Right lobe of liver (tissue), 6 donors: ENCODE results near the gene BCAP29. TPM values are rescaled to one million over a fixed set of nuclear protein-coding genes. Genes with fewer than 3 reads are reported as not detected.

ENCODE experiments used
- ATAC-seq, 4 donors: fragments of 200-7000 bp; cut with Tn5 transposase; one replicate each; pipeline ENCODE4 v1.9.1; 2020; ENCODE audit warnings: mild to moderate bottlenecking in 4 of 4, moderate library complexity in 4 of 4
- DNase-seq, 3 donors: peaks; one replicate each; pipeline ENCODE4 v3.0.0-alpha.2; 2020
- H3K27ac ChIP-seq, 3 donors: fragments of 200-600 bp; one replicate each; pipeline ENCODE4 v1.8.0; 2022
- H3K27me3 ChIP-seq, 2 donors: fragments of 200-600 bp; one replicate each; pipeline ENCODE4 v1.8.0; 2022
- H3K36me3 ChIP-seq, 4 donors: fragments of 200-600 bp; sonication (generic) in 1 of 4; one replicate each; pipeline versions ENCODE4 v1.5.1 to v1.8.0; 2017 to 2022; ENCODE audit warnings: control low read depth in 1 of 4
- H3K4me1 ChIP-seq, 4 donors: fragments of 200-600 bp; sonication (generic) in 1 of 4; one replicate each; pipeline versions ENCODE4 v1.5.1 to v1.8.0; 2017 to 2022; ENCODE audit warnings: control low read depth in 1 of 4
- H3K4me3 ChIP-seq, 3 donors: fragments of 200-600 bp; one replicate each; pipeline ENCODE4 v1.8.0; 2022
- H3K9me3 ChIP-seq, 4 donors: fragments of 200-600 bp; sonication (generic) in 1 of 4; one replicate each; pipeline versions ENCODE4 v1.5.1 to v1.8.0; 2017 to 2022; ENCODE audit warnings: control low read depth in 1 of 4
- CTCF ChIP-seq, 4 donors: fragments of 200-600 bp in 3 of 4; fragments of 450-650 bp in 1 of 4; IDR thresholded peaks; one replicate each; pipeline versions ENCODE4 v1.5.1 to v1.8.0; 2016 to 2022; ENCODE audit warnings: antibody characterized with exemption in 4 of 4, mild to moderate bottlenecking in 2 of 4
- POLR2A ChIP-seq: fragments of 450-650 bp; IDR thresholded peaks from one replicate; pipeline ENCODE4 v1.6.1; 2017; ENCODE audit warnings: antibody characterized with exemption, mild to moderate bottlenecking
- WGBS: methylation state at CpG from one replicate; pipeline ENCODE4 v1.1.6; 2018; ENCODE audit warnings: low coverage, low lambda C conversion rate; ENCODE audit not compliant: insufficient coverage; ENCODE audit errors: missing lambda C conversion rate; 5-methylcytosine and 5-hydroxymethylcytosine counted together
- intact Hi-C, 2 donors: fragments of 100-400 bp; cut with DNase I; formaldehyde crosslinking; loops; one replicate each; pipeline versions ENCODE4 v1.11.2 to v1.14.1; 2022
- total RNA-seq, 6 experiments: library from RNA; depleted of rRNA in 2 of 6; stranded (reverse); fragments of >200 nt in 2 of 6; fragmentation: NEBNext Ultra II Directional in 3 of 6; extraction: Animal tissue kit (Norgen Biotek cat#: 25700) in 3 of 6; gene quantifications; one replicate each; pipeline versions ENCODE4 v1.1.0 to v1.2.4, GENCODE V29; 2016 to 2023
- donor health status: DM: no; HTN: yes; CAD: no.
- donor health status: DM: no; HTN: no; CAD: no.
- donor health status: DM: no; HTN: no; CAD: no.
- donor health status: DM: no; HTN: yes; CAD: no.
- donor health status: DM: no; HTN: yes; CAD: no.

BCAP29 gene
- total RNA-seq, 6 experiments from 2014 or later = 26.2 to 59.5 (median 31.0) TPM

GRCh38 chr7:107579554-107579884 lies 527 bp upstream of the BCAP29 start:
- Histone ChIP-seq H3K36me3 (no peaks in the 10 kb centered on the region), H3K27ac (peak overlapping the region; percentile 84 to 87 (median 85)), H3K4me1 (peaks cover 0 to 16% (median 0%) of the 10 kb centered on the region in 4 donors), H3K9me3 (no peaks in the 10 kb centered on the region), H3K27me3 (no peaks in the 10 kb centered on the region), H3K4me3 (peak overlapping the region; percentile 49 to 71 (median 65))
- DNase-seq (peak in 1 of 3 donors; percentile 23), ATAC-seq (peak; percentile 4 to 36 (median 34))
- 5% methylated on average over 9 of the region's 9 CpGs for WGBS
- intact Hi-C loops = no loop called here
- TF ChIP-seq CTCF (IDR thresholded peaks at IDR 0.05) = no peak
- TF ChIP-seq POLR2A = no peak

DNA sequence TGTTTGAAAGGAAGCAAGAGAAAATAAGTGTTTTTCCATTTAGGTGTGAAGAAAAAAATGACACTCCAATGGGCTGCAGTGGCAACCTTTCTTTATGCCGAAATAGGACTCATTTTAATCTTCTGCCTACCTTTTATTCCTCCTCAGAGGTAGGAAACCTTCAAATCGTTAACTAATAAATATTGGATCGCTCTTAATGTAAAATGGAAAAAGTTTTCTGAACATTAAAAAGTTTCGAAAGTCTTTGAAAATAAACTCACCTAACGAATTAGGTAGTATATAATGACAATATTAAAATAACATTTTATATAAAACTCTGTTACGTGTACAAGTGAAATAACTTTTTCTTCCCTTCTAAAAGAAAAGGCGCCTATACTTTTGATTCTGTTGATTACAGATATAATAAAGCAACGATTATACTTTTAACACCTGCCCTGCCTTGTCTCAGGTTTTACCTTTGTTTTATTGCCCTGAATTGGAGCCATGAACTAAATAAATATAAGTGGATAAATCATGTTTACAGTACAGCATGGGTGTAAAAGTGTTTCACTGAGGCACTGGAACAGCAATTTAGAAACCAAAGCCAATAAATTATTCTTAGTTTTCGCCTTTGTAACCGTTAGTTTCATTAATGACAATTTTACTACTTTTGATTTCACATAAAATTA lies 804 bp downstream of the BCAP29 start:
- Histone ChIP-seq H3K9me3 (no peaks in the 10 kb centered on the region), H3K4me3 (peak overlapping the region; percentile 49 to 71 (median 65)), H3K27ac (peak overlapping the region; percentile 84 to 87 (median 85)), H3K4me1 (peaks cover 0 to 16% (median 0%) of the 10 kb centered on the region in 4 donors), H3K27me3 (no peaks in the 10 kb centered on the region), H3K36me3 (no peaks in the 10 kb centered on the region)
- WGBS = 21% methylated on average over 10 of the region's 10 CpGs
- intact Hi-C loops = no loop called here
- ATAC-seq = no peak
- DNase-seq = no peak
- no peak for TF ChIP-seq POLR2A

GRCh38 chr7:107581387-107582013 lies 1.5 kb downstream of the BCAP29 start:
- no peak for TF ChIP-seq POLR2A
- no peak for TF ChIP-seq CTCF (IDR thresholded peaks at IDR 0.05)
- ATAC-seq (no peak), DNase-seq (no peak)
- no peaks in the 10 kb centered on the region for H3K27me3 ChIP-seq
- no peak overlapping the region for H3K27ac ChIP-seq
- peak overlapping the region in 1 of 3 donors; percentile 49 for H3K4me3 ChIP-seq
- H3K36me3 ChIP-seq = no peaks in the 10 kb centered on the region
- 63% methylated on average over 5 of the region's 5 CpGs for WGBS
- H3K9me3 ChIP-seq = no peaks in the 10 kb centered on the region
- intact Hi-C loops = no loop called here
- H3K4me1 ChIP-seq = peaks cover 0 to 16% (median 0%) of the 10 kb centered on the region in 4 donors

GRCh38 chr7:107582875-107583274 lies 2.8 kb downstream of the BCAP29 start:
- H3K27ac ChIP-seq = no peak overlapping the region

More at GRCh38 chr7:107582875-107583274, 2.8 kb downstream of the BCAP29 start:
- no peak for DNase-seq
- WGBS = 80% methylated on average over 2 of the region's 2 CpGs
- no peaks in the 10 kb centered on the region for H3K36me3 ChIP-seq
- H3K27me3 ChIP-seq = no peaks in the 10 kb centered on the region
- intact Hi-C loops = no loop called here
- no peaks in the 10 kb centered on the region for H3K9me3 ChIP-seq
- peaks cover 0 to 16% (median 0%) of the 10 kb centered on the region in 4 donors for H3K4me1 ChIP-seq
- no peak for TF ChIP-seq CTCF (IDR thresholded peaks at IDR 0.05)
- no peak for TF ChIP-seq POLR2A
- no peak for ATAC-seq
- no peak overlapping the region for H3K4me3 ChIP-seq
